ENCODE results near the gene EAPP.
"Not testable (repeated sequence)": the region's sequence is repeated elsewhere in the genome, so short reads cannot be mapped to it uniquely, and the experiment has no call there.

The EAPP gene

GRCh38 chr14:34538096-34538495 is 1.4 kb downstream of the EAPP start:
- not testable (repeated sequence) for DNase-seq (ENCODE audit: low read depth)

GRCh38 chr14:34537677-34538009 is 1.9 kb downstream of the EAPP start:
- no peak for DNase-seq (ENCODE audit: low read depth)

GRCh38 chr14:34536951-34537676 is 2.4 kb downstream of the EAPP start:
- no peak for DNase-seq (ENCODE audit: low read depth)

- DNase-seq (ENCODE audit: low read depth) = no peak
Observed at GRCh38 chr14:34527591-34527990, 11.9 kb downstream of the EAPP start.

GRCh38 chr14:34524216-34524615 is 15.3 kb downstream of the EAPP start:
- DNase-seq (ENCODE audit: low read depth) = not testable (repeated sequence)

GRCh38 chr14:34522496-34522895 is 17.0 kb downstream of the EAPP start:
- no peak for DNase-seq (ENCODE audit: low read depth)

GRCh38 chr14:34521071-34521470 is 18.4 kb downstream of the EAPP start:
- not testable (repeated sequence) for DNase-seq (ENCODE audit: low read depth)

- DNase-seq (ENCODE audit: low read depth) = not testable (repeated sequence)
Observed at GRCh38 chr14:34520304-34520970, 19.1 kb downstream of the EAPP start.

- no peak for DNase-seq (ENCODE audit: low read depth)
Observed at GRCh38 chr14:34507884-34508283, 31.6 kb downstream of the EAPP start.

- no peak for DNase-seq (ENCODE audit: low read depth)
Observed at GRCh38 chr14:34507459-34507858, 32.0 kb downstream of the EAPP start.

GRCh38 chr14:34505124-34505491 is 34.4 kb downstream of the EAPP start:
- DNase-seq (ENCODE audit: low read depth) = not testable (repeated sequence)

GRCh38 chr14:34504027-34504426 is 35.5 kb downstream of the EAPP start:
- not testable (repeated sequence) for DNase-seq (ENCODE audit: low read depth)

GRCh38 chr14:34502545-34503225 is 36.8 kb downstream of the EAPP start:
- DNase-seq (ENCODE audit: low read depth) = no peak

GRCh38 chr14:34502001-34502400 is 37.5 kb downstream of the EAPP start:
- no peak for DNase-seq (ENCODE audit: low read depth)

- no peak for DNase-seq (ENCODE audit: low read depth)
Observed at GRCh38 chr14:34501004-34501580, 38.4 kb downstream of the EAPP start.

GRCh38 chr14:34498684-34499412 is 40.7 kb downstream of the EAPP start:
- no peak for DNase-seq (ENCODE audit: low read depth)

- no peak for DNase-seq (ENCODE audit: low read depth)
Observed at GRCh38 chr14:34496679-34497513, 42.6 kb downstream of the EAPP start.

GRCh38 chr14:34496007-34496678 is 43.4 kb downstream of the EAPP start:
- DNase-seq (ENCODE audit: low read depth) = no peak

GRCh38 chr14:34489324-34489723 is 50.2 kb downstream of the EAPP start:
- no peak for DNase-seq (ENCODE audit: low read depth)

- DNase-seq (ENCODE audit: low read depth) = no peak
Observed at GRCh38 chr14:34488528-34488927, 51.0 kb downstream of the EAPP start.

GRCh38 chr14:34484726-34485125 is 54.8 kb downstream of the EAPP start:
- no peak for DNase-seq (ENCODE audit: low read depth)

Data from T-helper 22 cell (primary cell).